ENCODE data around the gene CLEC19A.

The CLEC19A gene

GRCh38 chr16:19329932-19330331 lies 44.4 kb downstream of the CLEC19A start:
- DNase-seq, result no peak

GRCh38 chr16:19330841-19331397 lies 45.4 kb downstream of the CLEC19A start:
- DNase-seq, result peak; percentile 43

- DNase-seq, result no peak
Measured at GRCh38 chr16:19331794-19332193, 46.3 kb downstream of the CLEC19A start.

GRCh38 chr16:19338335-19338734 lies 52.8 kb downstream of the CLEC19A start:
- DNase-seq, result no peak

- peak; percentile 59 for DNase-seq
Measured at GRCh38 chr16:19344224-19344801, 58.8 kb downstream of the CLEC19A start.

GRCh38 chr16:19344980-19345379 lies 59.4 kb downstream of the CLEC19A start:
- DNase-seq, result no peak

GRCh38 chr16:19346335-19346922 lies 60.9 kb downstream of the CLEC19A start:
- DNase-seq, result no peak

GRCh38 chr16:19348125-19348524 lies 62.6 kb downstream of the CLEC19A start:
- no peak for DNase-seq

- no peak for DNase-seq
Measured at GRCh38 chr16:19348578-19349315, 63.2 kb downstream of the CLEC19A start.

- DNase-seq, result no peak
Measured at GRCh38 chr16:19354371-19354770, 68.8 kb downstream of the CLEC19A start.

GRCh38 chr16:19356024-19356952 lies 70.8 kb downstream of the CLEC19A start:
- no peak for DNase-seq

GRCh38 chr16:19359556-19359955 lies 74.0 kb downstream of the CLEC19A start:
- DNase-seq, result no peak
